ENCODE results near the gene CNNM2. TPM values are rescaled to one million over a fixed set of nuclear protein-coding genes. Genes with fewer than 3 reads are reported as not detected.

The CNNM2 gene
- total and polyA plus RNA-seq, 2 donors: 5.5 to 9.0 TPM

DNA sequence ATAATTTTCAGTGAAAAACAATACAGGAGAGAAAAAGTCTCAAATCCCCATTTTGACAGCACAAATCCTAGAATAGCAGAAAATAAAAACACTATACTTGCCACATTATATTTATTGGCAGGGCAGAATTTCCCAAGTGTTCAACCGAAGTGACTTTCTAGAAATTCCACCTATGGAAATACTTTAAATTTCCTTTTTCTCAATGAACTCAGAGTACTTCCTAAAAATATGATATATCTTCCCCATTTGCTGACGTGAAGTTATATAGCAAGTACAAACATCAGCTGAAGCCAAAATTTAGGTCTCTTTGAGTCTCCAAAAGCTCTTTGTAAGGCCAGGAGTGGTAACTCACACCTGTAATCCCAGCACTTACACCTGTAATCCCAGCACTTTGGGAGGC is 191.7 kb downstream of the CNNM2 start:
- Histone ChIP-seq H3K4me3 (ENCODE audit: low read depth, low read length) (no peak overlapping the region), H3K27ac (ENCODE audit: low read depth) (no peak overlapping the region), H3K36me3 (ENCODE audit: insufficient read depth) (no peaks in the 10 kb centered on the region), H3K4me1 (ENCODE audit: insufficient read depth) (no peaks in the 10 kb centered on the region)
- WGBS: 95% methylated on average over 2 of the region's 2 CpGs
- DNase-seq (ENCODE audit: extremely low spot score): no peak

DNA sequence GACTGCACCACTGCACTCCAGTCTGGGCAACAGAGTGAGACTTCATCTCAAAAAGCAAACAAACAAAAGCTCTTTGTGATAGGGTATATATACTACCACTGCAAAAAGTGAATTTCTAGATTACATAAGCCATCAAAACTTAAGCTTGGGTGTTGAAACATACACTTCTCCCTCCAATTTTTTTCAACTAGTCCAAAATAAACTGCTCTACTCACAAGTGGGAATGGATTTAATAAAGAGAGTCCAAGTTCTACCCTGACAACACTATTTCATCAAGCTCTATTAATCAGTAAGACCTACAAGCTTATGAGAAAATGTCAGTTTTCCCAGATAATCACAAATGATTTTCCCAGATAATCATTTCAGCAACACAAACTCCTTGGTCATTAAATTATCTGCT is 192.3 kb downstream of the CNNM2 start:
- no peak for DNase-seq (ENCODE audit: extremely low spot score)
- no peaks in the 10 kb centered on the region for H3K4me1 ChIP-seq (ENCODE audit: insufficient read depth)

DNA sequence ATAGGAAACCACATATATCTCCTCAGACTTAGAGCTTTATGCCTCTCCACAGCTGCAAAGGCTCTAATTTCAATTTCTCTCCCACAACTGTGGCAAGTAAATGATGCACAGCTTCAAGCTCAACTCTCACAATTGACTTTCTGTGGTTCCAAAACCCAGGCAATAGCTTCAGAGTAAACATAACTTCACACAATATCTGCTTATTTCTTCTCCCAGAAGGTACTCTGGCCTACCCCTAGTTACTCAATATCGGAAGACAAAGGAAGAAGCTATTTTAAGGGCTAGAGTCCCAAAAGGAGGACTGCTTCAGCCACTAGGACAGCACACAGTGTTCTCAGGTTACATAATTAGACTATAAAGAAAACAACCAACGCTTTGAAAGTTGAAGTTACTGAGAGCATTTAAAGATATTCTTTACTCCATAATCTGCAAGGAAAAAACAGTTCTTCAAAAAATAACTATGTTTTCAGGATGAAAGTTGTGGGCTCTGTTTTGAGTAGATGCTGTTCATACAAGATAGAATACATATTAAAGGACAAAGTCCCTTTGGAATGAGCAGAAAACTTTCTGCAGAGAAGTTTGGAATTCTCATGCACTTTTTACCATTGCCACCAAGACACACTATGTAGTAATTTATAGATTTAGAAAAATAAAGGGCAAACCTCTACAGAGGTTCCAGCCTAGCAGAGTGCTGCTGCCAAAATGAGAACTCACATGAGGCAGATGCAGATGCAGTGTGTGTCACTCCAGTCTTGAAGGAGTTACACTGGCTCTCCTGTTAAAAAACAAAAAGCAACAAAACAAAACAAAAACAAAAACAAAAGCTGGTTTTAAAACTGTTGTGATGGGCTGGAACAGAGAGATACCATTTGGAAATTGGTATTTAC is 193.2 kb downstream of the CNNM2 start:
- DNase-seq (ENCODE audit: extremely low spot score): no peak
- Histone ChIP-seq H3K36me3 (ENCODE audit: insufficient read depth) (no peaks in the 10 kb centered on the region), H3K4me1 (ENCODE audit: insufficient read depth) (no peaks in the 10 kb centered on the region), H3K27ac (ENCODE audit: low read depth) (no peak overlapping the region), H3K4me3 (ENCODE audit: low read depth, low read length) (no peak overlapping the region)
- WGBS: 10% methylated on average over 2 of the region's 2 CpGs

More for the DNA sequence above, 192.3 kb downstream of the CNNM2 start:
- Histone ChIP-seq H3K27ac (ENCODE audit: low read depth) (no peak overlapping the region), H3K4me3 (ENCODE audit: low read depth, low read length) (no peak overlapping the region), H3K36me3 (ENCODE audit: insufficient read depth) (no peaks in the 10 kb centered on the region)

DNA sequence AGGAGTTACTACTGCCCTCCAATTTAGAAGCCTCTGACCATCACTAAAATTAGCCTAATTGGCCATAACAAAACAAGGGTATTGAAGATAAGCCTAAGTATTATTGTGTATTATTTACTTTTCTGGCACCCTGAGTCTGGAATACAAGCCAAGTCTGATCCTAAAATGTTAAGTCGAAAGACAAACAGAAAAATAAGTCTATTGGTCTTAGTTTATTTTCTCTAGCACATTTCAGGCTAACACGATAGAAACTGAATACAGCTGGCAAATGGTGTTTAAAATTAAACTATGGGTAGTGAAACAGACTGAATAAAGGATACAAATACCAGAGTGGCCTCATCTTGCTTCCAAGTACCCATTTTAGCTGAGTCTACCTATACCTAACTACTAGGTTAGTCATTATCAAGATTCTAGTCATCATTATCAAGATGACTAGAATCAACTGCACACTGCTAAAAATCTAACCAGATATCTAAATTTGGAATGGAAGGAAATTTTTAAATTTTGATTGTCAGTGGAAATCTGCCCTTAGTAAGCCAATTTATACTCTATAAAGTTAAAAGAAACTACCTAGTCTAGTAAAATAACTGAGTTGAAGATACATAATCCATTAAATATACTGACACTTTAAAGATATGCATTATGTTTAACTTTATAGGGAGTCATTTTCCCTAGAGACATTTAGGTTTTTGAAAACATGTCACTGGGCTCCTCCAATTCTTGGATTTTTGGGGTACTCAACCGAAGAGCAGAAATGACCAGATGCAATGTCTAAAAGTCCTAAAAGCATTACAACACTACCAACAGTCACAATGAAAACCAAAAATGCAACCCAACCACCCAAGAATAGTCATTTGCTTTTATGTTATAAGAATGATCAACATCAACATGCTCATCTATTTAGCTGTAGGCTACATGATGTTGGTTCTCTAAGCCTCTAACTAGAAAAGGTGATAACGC is 194.1 kb downstream of the CNNM2 start:
- no peak overlapping the region for H3K4me3 ChIP-seq (ENCODE audit: low read depth, low read length)
- no peaks in the 10 kb centered on the region for H3K36me3 ChIP-seq (ENCODE audit: insufficient read depth)
- DNase-seq (ENCODE audit: extremely low spot score): no peak
- H3K4me1 ChIP-seq (ENCODE audit: insufficient read depth): no peaks in the 10 kb centered on the region
- 73% methylated on average over 4 of the region's 4 CpGs for WGBS
- no peak overlapping the region for H3K27ac ChIP-seq (ENCODE audit: low read depth)

DNA sequence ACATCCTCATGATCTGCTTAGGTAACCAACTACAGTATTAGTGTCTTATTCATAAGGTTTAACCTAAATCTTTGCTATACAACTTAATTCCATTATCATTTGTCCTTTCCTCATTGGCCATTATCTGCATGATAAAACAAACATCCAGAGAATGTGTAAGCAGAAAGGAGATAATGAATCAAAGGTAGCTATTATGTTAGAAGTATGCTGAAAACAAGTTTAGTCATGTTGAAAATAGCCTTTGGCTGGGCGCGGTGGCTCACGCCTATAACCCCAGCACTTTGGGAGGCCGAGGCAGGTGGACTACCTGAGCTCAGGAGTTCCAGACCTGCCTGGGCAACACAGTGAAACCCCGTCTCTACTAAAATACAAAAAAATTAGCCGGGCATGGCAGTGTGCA is 196.8 kb downstream of the CNNM2 start:
- no peak overlapping the region for H3K4me3 ChIP-seq (ENCODE audit: low read depth, low read length)
- no peak overlapping the region for H3K27ac ChIP-seq (ENCODE audit: low read depth)
- DNase-seq (ENCODE audit: extremely low spot score): no peak
- no peaks in the 10 kb centered on the region for H3K4me1 ChIP-seq (ENCODE audit: insufficient read depth)
- no peaks in the 10 kb centered on the region for H3K36me3 ChIP-seq (ENCODE audit: insufficient read depth)
- WGBS: 92% methylated on average over 6 of the region's 6 CpGs

DNA sequence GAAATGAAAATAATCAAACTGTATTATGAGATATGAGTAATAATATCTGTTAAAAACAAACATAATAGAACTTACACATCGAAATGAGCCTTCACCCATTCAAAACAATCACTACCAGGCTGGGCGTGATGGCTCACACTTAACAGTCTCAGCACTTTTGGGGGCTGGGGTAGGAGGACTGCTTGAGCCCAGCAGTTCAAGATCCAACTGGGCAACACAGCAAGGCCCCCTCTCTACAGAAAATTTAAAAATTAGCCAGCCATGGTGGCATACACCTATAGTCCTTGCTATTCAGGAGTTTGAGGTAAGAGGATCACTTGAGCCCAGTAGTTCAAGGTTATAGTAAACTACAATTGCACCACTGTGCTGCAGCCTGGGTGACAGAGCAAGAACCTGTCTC is 199.2 kb downstream of the CNNM2 start:
- Histone ChIP-seq H3K36me3 (ENCODE audit: insufficient read depth) (no peaks in the 10 kb centered on the region), H3K4me3 (ENCODE audit: low read depth, low read length) (no peak overlapping the region), H3K27ac (ENCODE audit: low read depth) (no peak overlapping the region), H3K4me1 (ENCODE audit: insufficient read depth) (no peaks in the 10 kb centered on the region)
- WGBS: 97% methylated on average over 2 of the region's 2 CpGs
- no peak for DNase-seq (ENCODE audit: extremely low spot score)

DNA sequence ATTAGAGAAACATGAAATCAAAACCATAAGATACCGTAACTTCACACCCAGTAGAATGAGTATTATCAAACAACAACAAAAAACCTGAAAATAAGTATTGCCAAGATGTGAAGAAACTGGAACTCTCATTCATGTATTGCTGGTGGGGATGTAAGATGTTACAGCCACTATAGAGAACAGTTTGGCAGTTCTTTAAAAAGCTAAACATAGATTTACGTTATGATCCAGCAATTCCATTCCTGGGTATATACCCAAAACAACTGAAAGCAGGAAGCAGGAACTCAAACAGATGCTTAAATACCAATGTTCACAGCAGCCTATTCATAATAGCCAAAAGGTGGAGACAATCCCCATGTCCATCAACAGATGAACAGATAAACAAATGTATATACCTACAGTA is 202.5 kb downstream of the CNNM2 start:
- Histone ChIP-seq H3K27ac (ENCODE audit: low read depth) (no peak overlapping the region), H3K4me3 (ENCODE audit: low read depth, low read length) (no peak overlapping the region), H3K36me3 (ENCODE audit: insufficient read depth) (no peaks in the 10 kb centered on the region), H3K4me1 (ENCODE audit: insufficient read depth) (peaks cover 1% of the 10 kb centered on the region)
- 74% methylated on average over 2 of the region's 2 CpGs for WGBS
- DNase-seq (ENCODE audit: extremely low spot score): no peak

DNA sequence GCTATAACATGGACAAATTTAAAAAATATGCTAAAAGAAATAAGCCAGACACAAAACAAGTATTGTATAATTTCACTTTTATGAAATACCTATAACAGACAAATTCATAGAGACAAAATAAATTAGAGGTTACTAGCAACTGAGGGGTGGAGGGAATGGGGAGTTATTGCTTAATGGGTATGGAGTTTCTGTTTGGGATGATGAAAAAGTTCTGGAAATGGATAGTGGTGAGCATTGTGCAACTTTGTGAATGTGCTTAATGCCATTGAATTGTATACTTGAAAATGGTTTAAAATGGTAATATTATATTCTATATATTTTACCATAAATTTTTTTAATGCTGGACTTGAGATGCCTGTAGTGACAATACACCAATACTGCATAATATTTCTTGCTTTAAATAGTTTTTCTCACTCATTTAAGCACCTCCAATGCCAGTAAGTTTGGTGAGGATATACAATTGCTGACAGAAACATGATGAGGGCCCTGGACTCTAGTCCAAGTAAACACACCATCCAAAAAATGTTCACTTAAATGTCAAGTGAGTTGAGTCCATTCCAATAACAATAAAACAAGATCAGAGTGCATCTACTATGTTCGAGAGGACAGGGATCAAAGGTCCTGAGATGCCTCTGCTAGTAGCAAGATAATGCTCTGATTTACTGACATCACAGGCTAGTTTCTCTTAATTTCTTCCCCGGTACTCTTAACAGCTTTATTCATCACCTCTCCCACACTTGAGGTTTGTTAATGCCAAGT is 203.1 kb downstream of the CNNM2 start:
- Histone ChIP-seq H3K27ac (ENCODE audit: low read depth) (no peak overlapping the region), H3K4me1 (ENCODE audit: insufficient read depth) (peaks cover 1% of the 10 kb centered on the region), H3K36me3 (ENCODE audit: insufficient read depth) (no peaks in the 10 kb centered on the region), H3K4me3 (ENCODE audit: low read depth, low read length) (no peak overlapping the region)
- DNase-seq (ENCODE audit: extremely low spot score): no peak
- 24% methylated on average over 2 of the region's 2 CpGs for WGBS

DNA sequence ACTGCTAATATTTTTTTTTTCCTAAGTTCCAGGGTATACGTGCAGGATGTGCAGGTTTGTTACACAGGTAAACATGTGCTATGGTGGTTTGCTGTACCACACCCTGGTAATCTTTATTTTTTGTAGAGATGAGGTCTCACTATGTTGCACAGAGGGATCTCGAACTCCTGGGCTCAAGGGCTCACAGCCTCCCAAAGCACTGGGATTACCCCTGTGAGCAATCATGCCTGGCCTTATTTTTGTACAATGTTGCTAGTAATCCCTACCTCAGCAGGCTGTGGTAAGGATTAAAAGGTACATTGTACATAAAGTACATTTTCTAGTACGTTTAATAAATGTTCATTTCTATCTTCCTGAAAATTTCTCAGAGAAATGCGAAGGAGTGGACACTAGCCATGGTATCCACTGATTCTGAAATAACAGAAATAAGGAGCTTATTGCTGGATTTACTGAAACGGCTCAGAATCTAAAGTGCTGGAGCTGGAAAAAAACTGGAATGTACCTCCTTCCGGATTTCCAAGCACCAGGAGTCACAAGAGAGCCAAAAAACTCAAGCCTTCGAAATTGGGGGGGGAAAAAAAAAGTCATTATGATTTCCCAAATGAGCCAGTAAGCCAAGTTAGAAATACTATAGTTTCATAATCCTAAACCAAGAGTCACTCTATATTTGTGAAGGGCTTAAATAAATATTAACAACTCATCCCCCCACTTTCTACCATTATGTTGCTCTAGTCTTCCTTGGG is 205.4 kb downstream of the CNNM2 start:
- Histone ChIP-seq H3K4me1 (ENCODE audit: insufficient read depth) (peaks cover 1% of the 10 kb centered on the region), H3K27ac (ENCODE audit: low read depth) (peak overlapping the region; percentile 27)

DNA sequence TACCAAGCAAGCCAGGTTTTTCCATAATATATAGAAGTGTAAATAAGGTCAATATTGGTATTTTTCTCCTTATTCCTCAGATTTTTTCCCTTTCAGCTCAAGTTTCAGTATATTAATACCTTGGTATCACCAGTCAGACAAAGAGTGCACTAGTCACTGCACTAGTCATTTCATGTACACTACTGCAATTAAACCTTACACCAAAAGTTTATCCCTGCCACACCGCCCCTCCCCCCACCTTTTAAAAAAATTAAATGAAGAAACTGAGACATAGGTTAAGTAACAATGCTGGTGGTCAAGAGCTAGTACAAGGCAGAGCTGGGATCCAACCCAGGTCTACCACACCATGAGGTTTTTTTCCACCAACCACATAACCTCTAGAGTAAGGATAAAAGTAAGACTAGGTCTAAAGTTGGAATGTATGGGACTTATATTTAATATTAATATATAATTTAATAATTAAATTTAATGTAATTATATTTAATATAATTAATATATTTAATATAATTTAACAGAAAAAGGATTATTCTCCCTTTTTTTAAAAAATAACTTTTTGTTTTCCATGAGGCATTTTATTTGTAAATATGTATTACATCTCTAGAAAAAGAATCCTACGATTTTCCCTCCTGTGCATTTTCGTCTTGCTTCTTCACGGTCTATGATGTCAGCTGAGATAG is 206.5 kb downstream of the CNNM2 start:
- Histone ChIP-seq H3K4me3 (ENCODE audit: low read depth, low read length) (no peak overlapping the region), H3K36me3 (ENCODE audit: insufficient read depth) (no peaks in the 10 kb centered on the region), H3K27ac (ENCODE audit: low read depth) (no peak overlapping the region), H3K4me1 (ENCODE audit: insufficient read depth) (peaks cover 1% of the 10 kb centered on the region)
- no peak for DNase-seq (ENCODE audit: extremely low spot score)
- 95% methylated on average over 4 of the region's 4 CpGs for WGBS

More for the DNA sequence above, 205.4 kb downstream of the CNNM2 start:
- Histone ChIP-seq H3K36me3 (ENCODE audit: insufficient read depth) (no peaks in the 10 kb centered on the region), H3K4me3 (ENCODE audit: low read depth, low read length) (no peak overlapping the region)
- WGBS: 59% methylated on average over 7 of the region's 7 CpGs
- no peak for DNase-seq (ENCODE audit: extremely low spot score)

DNA sequence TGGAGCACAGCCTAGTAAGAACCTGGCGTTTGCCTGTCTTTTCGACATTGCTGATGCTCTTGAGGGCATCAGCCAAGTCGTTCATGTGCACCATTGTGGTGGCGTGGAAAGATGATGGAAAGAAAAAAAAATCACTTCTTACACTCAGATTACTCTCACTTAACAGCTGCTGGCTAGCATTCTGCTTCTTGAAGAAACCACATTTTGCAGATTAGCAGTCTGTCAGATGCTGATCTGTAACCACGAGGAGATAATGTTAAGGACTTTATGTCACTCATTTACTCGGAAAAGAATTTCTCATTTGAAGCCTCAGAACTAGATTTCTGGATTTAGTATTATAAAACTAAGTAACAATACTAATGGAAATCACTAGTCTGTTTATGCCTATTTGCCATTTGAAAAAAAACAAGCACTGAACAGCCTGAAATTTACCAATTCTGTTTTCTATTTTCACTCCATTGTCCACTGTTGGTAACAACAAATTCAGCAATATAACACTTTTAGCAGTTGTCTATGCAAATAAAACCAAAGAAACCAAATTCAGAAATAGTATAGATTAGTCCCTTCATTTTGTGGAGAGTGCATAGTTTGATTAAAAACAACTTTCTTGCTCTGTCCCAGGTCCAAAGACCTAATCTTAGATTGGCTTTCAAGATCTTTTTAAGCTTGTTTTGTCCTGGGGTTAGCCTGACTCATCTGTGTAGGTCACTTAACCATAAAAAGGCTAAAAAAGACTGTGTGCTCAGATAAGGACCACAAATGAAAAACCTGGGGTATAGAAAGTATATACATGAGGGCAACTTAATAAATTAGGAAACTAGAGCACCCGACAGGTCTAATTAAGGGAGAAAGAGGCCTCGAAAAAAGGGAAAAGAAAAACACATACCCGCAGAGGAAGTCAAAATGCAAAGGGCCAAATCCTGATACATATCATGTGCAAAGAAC is 207.5 kb downstream of the CNNM2 start:
- Histone ChIP-seq H3K27ac (ENCODE audit: low read depth) (no peak overlapping the region), H3K4me1 (ENCODE audit: insufficient read depth) (peaks cover 1% of the 10 kb centered on the region), H3K4me3 (ENCODE audit: low read depth, low read length) (no peak overlapping the region), H3K36me3 (ENCODE audit: insufficient read depth) (no peaks in the 10 kb centered on the region)
- no peak for DNase-seq (ENCODE audit: extremely low spot score)
- WGBS: 64% methylated on average over 9 of the region's 9 CpGs

All from urinary bladder (tissue), 4 donors.